IPS DF 6.9 (cell line): ENCODE results near the gene CBY2.

Experiments
- DNase-seq: peaks from one replicate; pipeline ENCODE4 v3.0.0-alpha.2; 2013; ENCODE audit warnings: low read depth, low spot score
- H3K27ac ChIP-seq: one replicate; pipeline ENCODE4 v1.5.1; 2013; ENCODE audit warnings: low read length, control low read depth
- H3K27me3 ChIP-seq: 2 replicates; pipeline ENCODE4 v1.6.1; 2013; ENCODE audit warnings: mild to moderate bottlenecking, low read length; ENCODE audit not compliant: control insufficient read depth, insufficient read depth
- H3K36me3 ChIP-seq: 2 replicates; pipeline ENCODE4 v1.6.1; 2013; ENCODE audit warnings: low read length; ENCODE audit not compliant: control insufficient read depth, insufficient read depth
- H3K4me1 ChIP-seq: 2 replicates; pipeline ENCODE4 v1.6.1; 2013; ENCODE audit warnings: low read length; ENCODE audit not compliant: control insufficient read depth, insufficient read depth
- H3K4me3 ChIP-seq: 2 replicates; pipeline ENCODE4 v1.5.1; 2013; ENCODE audit warnings: mild to moderate bottlenecking, low read length
- H3K9me3 ChIP-seq: 2 replicates; pipeline ENCODE4 v1.6.1; 2013; ENCODE audit warnings: low read length, inconsistent platforms; ENCODE audit not compliant: control insufficient read depth, insufficient read depth
- WGBS: extraction: QIAGEN DNeasy Blood & Tissue Kit; methylation state at CpG from one replicate; pipeline ENCODE4 v1.1.7; 2013; ENCODE audit warnings: mixed read lengths, missing lambda C conversion rate; ENCODE audit not compliant: insufficient read length, insufficient coverage; 5-methylcytosine and 5-hydroxymethylcytosine counted together

The CBY2 gene

DNA sequence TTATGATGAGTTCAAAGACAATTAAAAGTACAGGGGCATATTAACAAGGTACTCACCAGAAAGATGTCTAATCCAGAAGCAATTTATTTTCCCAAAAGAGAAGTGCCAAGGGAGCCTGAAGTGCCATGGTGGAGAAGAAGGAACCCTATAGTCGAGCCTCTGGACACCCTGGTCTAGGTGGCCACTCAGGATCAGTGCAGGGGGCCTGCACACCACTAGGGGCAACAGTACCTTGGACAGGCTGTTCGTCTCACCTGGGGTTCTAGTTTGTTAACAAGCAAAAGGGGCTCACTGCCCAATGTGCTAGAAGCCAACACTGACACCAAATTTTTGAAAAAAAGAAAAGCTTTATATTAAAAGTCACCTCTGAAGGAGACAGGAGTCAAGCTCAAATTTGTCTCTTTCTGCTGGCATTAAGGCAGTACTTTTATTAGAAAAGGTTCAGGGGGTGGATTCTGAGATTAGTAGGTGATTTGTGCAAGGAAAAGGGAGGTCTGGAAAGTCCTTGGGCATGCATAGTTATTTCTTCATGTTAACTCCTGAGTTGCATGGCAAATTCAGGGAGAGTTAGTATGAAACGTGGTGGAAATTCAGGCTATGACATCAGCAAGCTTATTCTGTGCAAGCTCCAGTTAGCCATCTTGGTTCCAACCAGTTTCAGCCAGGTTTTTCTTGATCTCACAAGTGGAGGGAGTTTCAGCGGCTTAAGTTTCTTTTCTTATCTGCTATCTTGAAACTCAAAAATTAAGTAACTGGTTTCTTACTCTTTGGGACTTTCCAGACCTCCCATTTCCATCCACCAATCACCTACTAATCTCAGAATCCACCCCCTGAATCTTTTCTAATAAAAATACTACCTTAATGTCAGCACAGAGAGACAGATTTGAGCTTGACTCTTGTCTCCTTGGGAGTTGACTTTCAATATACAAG, 884 bp upstream of the CBY2 start:
- Histone ChIP-seq H3K4me1 (no peaks in the 10 kb centered on the region), H3K4me3 (no peak overlapping the region), H3K27me3 (no peaks in the 10 kb centered on the region), H3K27ac (no peak overlapping the region), H3K9me3 (no peaks in the 10 kb centered on the region), H3K36me3 (no peaks in the 10 kb centered on the region)
- WGBS = no CpG with 5 or more reads among the region's 4 CpGs
- no peak for DNase-seq

DNA sequence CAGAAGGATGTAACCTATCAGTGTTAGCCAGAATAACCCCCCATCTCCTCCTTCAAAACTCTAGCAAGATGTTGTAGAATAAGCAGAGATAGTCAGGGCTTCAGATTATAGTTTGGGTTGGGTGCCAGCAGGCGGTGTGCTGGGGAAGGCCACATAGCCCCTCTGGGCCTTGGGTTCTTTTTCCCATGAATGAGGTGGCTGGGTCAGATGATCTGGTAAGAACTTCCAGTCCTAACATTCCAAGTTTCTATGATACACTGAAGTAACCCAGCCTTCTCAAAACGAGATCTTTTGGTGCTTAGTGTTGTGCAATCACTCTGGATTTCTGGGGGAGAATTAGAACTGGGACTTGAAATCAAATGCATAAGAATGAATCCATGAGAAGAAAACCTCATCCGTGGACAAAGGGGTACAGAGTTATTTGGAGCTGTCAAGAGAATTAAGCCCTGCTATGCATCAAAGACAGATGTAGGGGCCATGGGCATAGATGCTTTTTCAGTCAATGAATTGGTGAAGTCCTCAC, 810 bp downstream of the CBY2 start:
- Histone ChIP-seq H3K27ac (no peak overlapping the region), H3K4me1 (no peaks in the 10 kb centered on the region), H3K36me3 (no peaks in the 10 kb centered on the region), H3K4me3 (no peak overlapping the region), H3K27me3 (no peaks in the 10 kb centered on the region), H3K9me3 (no peaks in the 10 kb centered on the region)
- WGBS = no CpG with 5 or more reads among the region's 3 CpGs
- DNase-seq = no peak

DNA sequence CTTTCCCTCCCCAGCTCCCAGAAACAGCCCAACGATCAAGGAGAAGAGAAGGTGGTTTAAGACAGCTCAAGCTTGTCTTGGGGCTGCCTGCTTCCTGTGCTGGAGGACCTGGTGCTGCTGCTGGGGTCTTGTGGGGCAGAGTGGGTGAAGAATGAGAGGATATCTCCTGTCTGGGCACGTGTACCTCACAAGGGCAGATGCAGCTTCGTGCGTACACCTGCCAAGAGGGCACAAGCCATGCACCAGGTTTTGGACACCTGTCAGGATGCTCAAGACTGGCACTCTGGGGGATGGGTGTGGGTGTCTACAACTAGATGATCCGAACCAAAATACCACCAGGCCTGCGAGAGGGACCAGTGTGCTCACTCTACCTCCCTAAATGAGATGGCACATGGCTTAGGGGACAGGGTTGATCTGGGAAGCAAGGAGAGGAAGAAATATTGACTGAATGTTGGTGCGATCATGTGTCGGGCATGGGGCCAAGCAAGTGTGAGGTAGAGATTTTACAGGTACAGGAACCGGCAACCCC, 2.2 kb downstream of the CBY2 start:
- DNase-seq = no peak
- Histone ChIP-seq H3K4me3 (no peak overlapping the region), H3K27me3 (no peaks in the 10 kb centered on the region), H3K9me3 (no peaks in the 10 kb centered on the region), H3K4me1 (no peaks in the 10 kb centered on the region), H3K36me3 (no peaks in the 10 kb centered on the region), H3K27ac (no peak overlapping the region)
- WGBS = no CpG with 5 or more reads among the region's 9 CpGs

DNA sequence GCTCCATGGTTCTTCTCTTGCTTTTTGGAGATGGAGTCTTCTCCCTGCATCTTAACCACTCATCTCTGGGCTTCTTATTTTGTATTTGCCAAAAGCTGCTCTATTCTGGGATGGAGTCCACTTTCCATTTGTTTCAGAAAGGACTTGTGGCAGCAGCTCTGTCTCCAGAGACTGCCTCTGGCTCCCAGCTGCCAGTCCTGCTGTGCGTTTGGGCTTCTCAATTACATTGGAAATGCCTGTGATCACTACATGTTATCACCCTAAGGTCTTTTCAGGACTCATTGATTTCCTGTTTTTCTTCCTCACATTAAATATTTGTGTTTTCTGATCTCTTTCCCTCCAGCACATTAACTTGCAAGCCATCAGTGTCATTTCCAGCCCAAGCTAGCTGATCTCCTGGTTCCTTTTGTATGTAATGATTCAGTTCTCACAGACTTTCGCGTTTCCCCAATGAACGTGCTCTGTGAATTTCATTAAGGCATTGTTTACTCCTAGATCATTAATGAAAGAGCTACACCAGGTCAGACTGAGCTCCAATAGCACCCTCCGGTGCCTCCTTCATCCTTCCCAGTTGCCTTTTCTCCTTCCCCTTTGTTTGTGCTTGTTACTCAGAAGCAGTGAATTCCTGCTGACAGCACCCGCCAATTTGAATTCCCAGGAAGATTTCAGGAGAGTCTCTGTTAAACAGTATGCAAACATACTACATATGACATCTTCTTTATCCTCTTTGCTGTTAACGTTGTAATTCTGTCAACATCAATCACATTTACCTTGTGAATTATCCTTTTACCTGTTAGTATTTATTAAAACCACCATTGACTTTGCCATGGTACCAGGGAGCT, 3.0 kb downstream of the CBY2 start:
- Histone ChIP-seq H3K27me3 (no peaks in the 10 kb centered on the region), H3K27ac (no peak overlapping the region)
- WGBS = no CpG with 5 or more reads among the region's 7 CpGs

DNA sequence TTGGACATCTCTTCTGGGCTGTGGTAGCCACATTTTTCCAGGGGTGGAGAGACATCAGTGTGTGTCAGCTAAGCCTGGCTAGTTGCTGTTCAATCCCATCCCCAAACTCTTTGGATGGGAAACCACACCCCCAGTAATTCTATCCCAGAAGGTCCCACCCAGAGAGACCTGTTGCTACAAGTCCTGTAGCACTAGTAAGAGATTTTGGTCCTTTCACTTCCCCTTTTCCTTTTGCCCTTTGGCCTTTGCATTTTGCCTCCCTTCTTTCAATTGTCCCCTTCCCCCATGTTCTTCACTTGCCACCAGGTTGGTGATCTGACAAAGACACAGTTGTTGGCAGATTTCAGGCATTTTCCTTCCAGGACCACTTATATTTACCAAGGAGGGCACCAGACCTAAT, 3.8 kb downstream of the CBY2 start:
- no peak for DNase-seq
- Histone ChIP-seq H3K36me3 (no peaks in the 10 kb centered on the region), H3K27ac (no peak overlapping the region), H3K4me1 (no peaks in the 10 kb centered on the region), H3K9me3 (no peaks in the 10 kb centered on the region), H3K4me3 (no peak overlapping the region), H3K27me3 (no peaks in the 10 kb centered on the region)

More for the DNA sequence above, 3.0 kb downstream of the CBY2 start:
- Histone ChIP-seq H3K4me1 (no peaks in the 10 kb centered on the region), H3K9me3 (no peaks in the 10 kb centered on the region), H3K4me3 (no peak overlapping the region), H3K36me3 (no peaks in the 10 kb centered on the region)
- no peak for DNase-seq

DNA sequence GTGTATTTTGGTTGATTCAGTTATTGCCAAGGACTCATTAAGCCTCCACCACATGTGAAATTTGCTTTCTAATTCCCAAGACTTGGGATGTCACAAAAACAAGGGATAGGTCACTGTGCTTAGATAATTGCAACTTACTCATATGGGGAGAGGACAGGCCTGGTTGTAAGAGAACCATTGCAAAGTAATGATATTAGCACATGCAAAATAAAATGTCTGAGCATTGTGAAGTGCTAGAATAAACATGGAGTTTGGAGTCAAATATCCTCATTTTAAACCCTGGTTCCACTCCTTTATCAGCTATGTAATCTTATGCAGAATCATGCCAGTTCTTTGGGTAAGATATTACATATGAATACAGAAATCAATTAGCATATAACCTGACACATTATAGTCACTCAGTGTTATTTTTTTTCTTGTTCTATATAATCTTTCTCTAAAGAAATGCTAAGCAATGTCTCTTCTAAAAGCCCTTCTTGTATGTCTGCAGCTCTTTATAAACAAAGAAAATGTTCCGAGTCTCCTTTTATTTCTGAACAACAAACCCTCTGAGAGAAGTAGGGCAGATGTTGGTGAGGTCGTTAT, 5.5 kb downstream of the CBY2 start:
- H3K4me1 ChIP-seq = no peaks in the 10 kb centered on the region
- H3K27ac ChIP-seq = no peak overlapping the region
- no peaks in the 10 kb centered on the region for H3K36me3 ChIP-seq
- H3K4me3 ChIP-seq = no peak overlapping the region
- no peaks in the 10 kb centered on the region for H3K27me3 ChIP-seq
- DNase-seq = no peak
- no CpG with 5 or more reads among the region's 2 CpGs for WGBS
- H3K9me3 ChIP-seq = no peaks in the 10 kb centered on the region

DNA sequence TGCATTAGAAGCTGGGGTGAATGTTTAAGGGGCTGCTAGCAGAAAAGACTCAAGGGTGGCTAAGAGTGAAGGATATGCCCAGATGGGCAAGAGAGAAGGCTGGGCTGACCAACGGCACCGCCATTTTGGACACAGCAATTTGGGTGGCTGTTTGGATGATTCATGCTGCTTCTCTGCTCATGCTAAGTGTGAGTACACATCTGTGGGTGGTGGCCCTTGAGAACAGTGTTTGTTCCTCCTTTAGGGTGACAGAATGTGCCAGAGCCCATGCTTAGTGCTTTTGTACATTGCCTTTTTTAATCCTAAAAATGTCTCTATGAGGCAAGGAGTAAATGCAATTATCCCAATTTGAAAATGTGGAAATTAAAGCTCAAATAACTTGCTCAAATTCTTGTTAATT, 9.8 kb downstream of the CBY2 start:
- DNase-seq = no peak
- no CpG with 5 or more reads among the region's 2 CpGs for WGBS
- Histone ChIP-seq H3K9me3 (no peaks in the 10 kb centered on the region), H3K4me3 (no peak overlapping the region), H3K27ac (no peak overlapping the region), H3K27me3 (no peaks in the 10 kb centered on the region), H3K36me3 (no peaks in the 10 kb centered on the region), H3K4me1 (no peaks in the 10 kb centered on the region)

DNA sequence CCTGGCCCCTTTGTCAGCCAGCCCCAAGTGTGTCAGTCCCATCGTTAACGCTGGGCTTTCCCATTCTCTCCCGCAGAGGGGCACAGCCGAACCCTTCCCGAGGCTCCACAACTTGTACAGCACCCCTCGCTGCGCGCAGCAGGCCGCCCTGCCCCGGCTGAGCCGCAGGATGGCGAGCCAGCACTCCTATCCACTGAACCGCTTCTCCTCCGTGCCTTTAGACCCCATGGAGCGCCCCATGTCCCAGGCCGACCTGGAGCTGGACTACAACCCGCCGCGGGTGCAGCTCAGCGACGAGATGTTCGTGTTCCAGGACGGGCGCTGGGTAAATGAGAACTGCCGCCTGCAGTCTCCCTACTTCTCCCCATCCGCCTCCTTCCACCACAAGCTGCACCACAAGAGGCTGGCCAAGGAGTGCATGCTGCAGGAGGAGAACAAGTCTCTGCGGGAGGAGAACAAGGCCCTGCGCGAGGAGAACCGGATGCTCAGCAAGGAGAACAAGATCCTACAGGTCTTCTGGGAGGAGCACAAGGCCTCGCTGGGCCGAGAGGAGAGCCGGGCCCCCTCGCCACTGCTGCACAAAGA, 11.1 kb downstream of the CBY2 start:
- Histone ChIP-seq H3K27ac (no peak overlapping the region), H3K9me3 (no peaks in the 10 kb centered on the region), H3K4me1 (no peaks in the 10 kb centered on the region), H3K27me3 (no peaks in the 10 kb centered on the region), H3K36me3 (no peaks in the 10 kb centered on the region), H3K4me3 (no peak overlapping the region)
- WGBS = no CpG with 5 or more reads among the region's 34 CpGs
- DNase-seq = no peak

DNA sequence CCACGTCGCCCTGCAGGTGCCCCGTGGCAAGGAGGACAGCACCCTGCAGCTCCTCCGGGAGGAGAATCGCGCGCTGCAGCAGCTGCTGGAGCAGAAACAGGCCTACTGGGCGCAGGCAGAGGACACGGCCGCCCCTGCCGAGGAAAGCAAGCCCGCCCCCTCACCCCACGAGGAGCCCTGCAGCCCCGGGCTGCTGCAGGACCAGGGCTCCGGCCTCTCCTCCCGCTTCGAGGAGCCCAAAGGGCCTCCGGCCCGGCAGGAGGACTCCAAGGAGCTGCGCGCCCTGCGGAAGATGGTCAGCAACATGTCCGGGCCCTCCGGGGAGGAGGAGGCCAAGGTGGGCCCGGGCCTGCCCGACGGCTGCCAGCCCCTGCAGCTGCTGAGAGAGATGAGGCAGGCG, 11.6 kb downstream of the CBY2 start:
- Histone ChIP-seq H3K36me3 (no peaks in the 10 kb centered on the region), H3K27me3 (no peaks in the 10 kb centered on the region), H3K4me1 (no peaks in the 10 kb centered on the region), H3K4me3 (no peak overlapping the region), H3K27ac (no peak overlapping the region), H3K9me3 (no peaks in the 10 kb centered on the region)
- no CpG with 5 or more reads among the region's 28 CpGs for WGBS
- DNase-seq = no peak

DNA sequence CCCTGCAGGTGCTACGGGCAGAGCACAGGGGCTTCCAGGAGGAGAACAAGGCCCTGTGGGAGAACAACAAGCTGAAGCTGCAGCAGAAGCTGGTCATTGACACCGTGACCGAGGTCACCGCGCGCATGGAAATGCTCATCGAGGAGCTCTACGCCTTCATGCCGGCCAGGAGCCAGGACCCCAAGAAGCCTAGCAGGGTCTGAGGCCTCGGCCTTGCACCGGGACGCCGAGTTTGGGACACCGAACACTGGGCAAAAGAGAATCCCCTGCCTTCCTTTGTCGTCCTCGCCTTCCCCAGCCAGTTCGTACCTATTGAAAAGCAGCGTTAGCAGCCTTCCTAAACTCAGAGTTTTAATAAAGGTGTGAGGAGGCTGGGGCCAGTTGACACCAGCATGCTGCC, 12.1 kb downstream of the CBY2 start:
- DNase-seq = no peak
- no peaks in the 10 kb centered on the region for H3K36me3 ChIP-seq
- no peaks in the 10 kb centered on the region for H3K9me3 ChIP-seq
- no peak overlapping the region for H3K4me3 ChIP-seq
- no peaks in the 10 kb centered on the region for H3K4me1 ChIP-seq
- no CpG with 5 or more reads among the region's 18 CpGs for WGBS
- no peaks in the 10 kb centered on the region for H3K27me3 ChIP-seq
- no peak overlapping the region for H3K27ac ChIP-seq
